Stimulated activated CD4-positive, alpha-beta T cell treated with anti-CD3 and anti-CD28 coated beads, Interleukin-15, amount 100 ng/mL, for 48 hours (primary cell): ENCODE results near the gene ZBTB20.

ENCODE experiments used
- DNase-seq, 2 donors: peaks; one replicate each; pipeline ENCODE4 v3.0.0-alpha.2; 2020; ENCODE audit warnings: low read depth in 2 of 2

Gene ZBTB20

DNA sequence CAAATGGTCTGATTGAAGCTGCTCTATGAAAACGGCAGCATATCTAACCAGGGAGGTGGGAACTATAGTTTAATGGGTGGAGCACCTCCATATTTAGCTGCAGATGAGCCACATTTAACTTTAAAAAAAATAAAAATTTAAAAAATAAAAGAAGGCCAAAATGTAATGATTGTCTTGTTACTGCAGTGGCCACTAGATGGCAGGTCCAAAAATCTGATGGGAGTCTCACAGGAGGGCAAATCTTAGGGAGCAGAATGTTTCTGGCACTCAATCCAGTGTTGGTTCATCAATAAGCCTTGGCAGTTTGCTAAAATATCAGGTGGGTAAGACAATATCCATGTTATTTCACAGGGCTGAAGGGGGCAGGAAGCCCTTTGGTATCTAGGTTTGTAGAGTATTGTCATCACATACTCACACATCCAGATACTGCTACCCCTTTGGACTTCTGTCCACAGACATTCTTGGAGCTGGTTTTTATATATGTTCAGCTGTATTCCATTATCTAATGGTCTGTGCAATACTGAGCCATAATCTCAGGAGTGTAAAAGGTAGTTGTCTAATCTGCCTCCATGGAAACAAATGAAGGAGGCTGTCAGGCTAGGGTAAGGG, 619.9 kb downstream of the ZBTB20 start:
- DNase-seq, result no peak

DNA sequence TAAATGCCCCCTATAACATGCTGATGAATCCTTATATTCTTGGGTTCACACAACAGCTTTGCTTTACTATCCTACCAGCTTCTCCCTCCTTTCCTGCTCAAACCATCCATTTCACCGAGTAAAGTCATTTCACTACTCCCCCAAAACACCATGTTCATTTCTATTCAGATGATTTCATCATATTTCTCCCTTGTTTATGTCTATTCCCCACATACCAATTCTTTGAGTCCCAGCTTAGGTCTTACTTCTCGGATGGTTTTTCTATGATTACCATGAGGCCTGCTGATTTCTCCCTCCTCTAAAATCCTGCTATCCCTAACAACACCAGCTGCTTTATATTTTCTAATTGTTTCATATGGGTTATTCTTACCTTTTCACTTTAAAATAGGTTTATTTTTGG, 621.8 kb downstream of the ZBTB20 start:
- no peak for DNase-seq

- no peak for DNase-seq
These were observed 627.7 kb downstream of the ZBTB20 start for GRCh38 chr3:114519415-114519814.

GRCh38 chr3:114518206-114518808, 628.8 kb downstream of the ZBTB20 start:
- no peak for DNase-seq

GRCh38 chr3:114510201-114510600, 636.9 kb downstream of the ZBTB20 start:
- no peak for DNase-seq

DNA sequence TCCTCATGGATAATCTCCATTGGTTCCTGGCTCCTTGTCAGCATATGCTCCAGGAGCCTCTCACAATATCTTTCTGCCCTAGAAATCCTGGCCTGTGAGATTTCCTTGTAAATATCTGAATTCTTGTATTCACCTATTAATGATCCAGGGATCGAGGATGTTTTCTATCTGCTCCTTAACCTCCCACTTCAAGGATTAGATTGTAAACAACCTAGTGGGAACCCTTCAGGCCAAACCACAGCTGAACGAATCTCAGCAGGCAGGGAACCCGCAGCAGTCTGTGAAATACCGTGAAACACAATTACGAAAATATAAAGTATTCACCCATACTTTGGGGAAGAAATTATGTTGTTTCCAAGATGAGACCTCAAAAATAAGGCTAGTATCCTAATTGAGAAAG, 637.3 kb downstream of the ZBTB20 start:
- DNase-seq, result no peak

GRCh38 chr3:114508976-114509375, 638.1 kb downstream of the ZBTB20 start:
- no peak for DNase-seq

DNA sequence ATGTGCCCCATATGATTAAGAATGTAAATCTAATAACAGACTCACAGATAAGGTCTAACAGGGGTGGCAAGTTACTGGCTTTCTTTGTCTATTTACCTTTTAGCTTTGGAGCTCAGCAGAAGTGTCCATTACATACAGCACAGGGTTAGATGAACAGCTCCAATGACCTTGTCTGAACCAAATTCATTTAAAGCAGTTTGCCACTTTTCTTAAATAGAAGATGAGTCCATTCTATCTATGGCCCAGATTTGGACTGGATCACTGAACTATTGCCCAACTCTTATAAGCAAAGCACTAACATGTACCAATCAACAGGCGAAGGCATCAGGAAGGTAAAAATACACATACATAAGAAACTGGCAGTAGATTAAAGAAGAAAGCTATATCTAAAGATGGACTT, 638.9 kb downstream of the ZBTB20 start:
- DNase-seq, result no peak

GRCh38 chr3:114506591-114507300, 640.3 kb downstream of the ZBTB20 start:
- DNase-seq, result no peak

DNA sequence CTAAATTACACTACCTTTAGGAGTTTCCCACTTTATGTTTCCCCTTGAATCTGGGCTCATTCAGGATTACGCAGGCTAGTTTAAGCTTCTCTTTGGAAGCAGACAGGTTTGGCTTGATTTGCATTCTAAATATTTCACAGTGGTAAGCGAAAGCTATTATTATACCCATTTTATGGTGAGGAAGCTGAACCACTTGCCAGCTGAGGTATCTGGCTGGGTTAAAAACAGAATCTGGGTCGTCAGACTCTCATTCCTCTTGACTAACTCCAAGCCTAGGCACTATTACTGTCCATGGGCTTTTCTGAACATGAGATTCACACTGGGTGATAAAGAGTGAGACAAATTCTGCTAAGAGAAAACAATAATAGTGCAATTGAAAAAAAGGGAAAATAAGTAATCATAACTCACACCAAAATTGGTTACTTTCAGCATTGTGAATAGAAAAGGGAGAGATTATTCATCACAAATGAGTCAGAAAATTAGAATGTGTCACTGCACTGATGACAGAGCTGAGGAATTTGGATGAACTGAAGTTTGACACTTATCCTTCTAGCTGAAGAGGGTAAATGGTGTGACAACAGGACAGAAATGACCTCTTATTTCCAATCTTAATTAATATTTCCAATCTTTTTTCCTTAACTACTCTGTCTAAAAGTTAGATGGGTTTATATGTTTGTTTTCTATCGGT, 642.0 kb downstream of the ZBTB20 start:
- no peak for DNase-seq

DNA sequence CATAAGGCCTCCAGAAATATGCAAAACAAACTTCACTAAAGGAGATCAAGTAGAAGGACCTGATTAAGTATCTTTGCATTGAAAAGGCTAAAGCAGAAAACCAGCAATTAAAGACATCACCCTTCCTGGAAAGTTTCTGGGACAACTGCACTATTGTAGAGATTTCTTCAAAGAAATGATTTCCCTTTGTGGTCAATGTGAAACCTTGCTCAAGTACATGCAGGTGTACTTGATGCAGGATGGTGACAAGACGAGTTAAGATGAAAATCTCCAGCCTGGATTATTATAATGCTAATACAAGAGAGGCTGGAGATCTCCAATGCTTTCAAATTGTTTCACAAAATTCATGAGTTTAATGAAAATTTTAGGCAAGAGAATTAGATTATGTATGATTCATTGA, 644.9 kb downstream of the ZBTB20 start:
- DNase-seq, result no peak

DNA sequence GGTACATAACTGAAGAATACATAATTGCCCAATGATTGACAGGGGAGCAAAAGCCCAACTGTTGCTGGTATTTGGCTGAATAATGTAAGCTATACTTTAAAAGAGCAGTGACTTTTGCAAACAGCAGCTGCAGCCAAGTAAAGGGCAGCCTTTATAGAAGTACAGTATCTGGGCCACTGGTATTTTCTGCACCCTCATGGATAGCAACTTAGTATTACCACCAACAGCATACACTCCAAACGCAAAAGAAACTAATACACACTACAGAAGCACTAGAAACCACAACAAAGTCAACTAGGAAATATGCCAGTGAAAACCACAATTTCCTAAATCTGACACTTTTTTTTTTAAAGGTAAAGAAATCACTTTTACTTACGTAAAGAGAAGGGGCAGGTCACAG, 647.1 kb downstream of the ZBTB20 start:
- no peak for DNase-seq

DNA sequence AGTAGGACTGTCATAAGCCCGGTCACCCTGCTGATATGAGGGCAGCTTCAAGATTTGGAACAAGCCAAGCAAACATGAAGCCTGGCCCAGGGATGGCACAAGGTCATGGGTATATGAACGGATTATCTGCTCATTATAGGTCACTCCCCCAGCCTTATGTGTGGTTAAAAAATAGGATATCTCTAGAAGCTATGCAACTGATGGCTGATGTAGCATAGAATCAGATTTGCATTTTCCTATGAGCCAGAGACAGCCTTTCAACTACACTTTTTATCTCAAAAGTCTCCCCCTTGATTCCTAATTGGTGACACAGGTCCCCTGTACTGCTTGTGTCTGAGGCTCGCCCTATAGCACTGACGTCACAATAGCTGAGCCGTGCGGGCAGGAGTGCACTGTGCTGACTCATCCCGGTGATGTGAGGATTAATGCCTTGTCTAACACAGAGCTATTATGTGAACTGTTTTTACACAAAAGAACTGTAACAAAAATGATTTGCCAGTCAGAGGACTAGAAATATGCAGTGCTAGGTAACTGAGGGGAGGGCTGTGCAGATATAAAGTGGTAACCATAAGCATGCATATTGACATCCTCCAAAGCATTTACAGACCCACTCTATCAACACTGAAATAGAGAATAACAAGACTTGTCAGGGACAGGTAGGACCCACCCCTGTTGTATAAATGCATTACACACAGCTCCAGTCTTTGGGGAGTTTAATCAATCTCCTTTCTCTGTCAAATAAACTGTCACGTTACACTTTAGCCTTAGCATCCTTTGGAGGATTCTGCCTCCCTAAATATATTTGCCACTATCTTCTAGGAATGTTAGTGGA, 648.3 kb downstream of the ZBTB20 start:
- DNase-seq, result no peak

- no peak for DNase-seq
These were observed 650.2 kb downstream of the ZBTB20 start for GRCh38 chr3:114496874-114497273.

DNA sequence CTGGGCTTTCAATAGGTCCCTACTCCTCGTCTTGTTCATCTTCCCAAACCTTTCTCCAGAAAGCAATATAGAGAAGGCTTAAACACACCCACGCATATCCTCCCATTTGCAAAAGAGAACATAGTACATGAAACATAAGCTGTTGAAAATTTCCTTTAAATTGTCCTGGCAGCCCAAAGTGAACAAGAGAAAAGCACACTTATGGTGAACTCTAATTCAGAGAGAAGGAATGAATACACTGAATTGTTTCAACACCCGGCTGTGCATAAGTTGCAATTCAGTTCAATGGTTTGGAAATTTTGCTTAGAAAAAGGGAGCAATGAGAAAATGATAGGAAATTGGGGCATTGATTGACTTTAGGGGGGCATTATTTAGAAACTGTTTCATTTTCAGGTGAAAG, 650.6 kb downstream of the ZBTB20 start:
- no peak for DNase-seq

DNA sequence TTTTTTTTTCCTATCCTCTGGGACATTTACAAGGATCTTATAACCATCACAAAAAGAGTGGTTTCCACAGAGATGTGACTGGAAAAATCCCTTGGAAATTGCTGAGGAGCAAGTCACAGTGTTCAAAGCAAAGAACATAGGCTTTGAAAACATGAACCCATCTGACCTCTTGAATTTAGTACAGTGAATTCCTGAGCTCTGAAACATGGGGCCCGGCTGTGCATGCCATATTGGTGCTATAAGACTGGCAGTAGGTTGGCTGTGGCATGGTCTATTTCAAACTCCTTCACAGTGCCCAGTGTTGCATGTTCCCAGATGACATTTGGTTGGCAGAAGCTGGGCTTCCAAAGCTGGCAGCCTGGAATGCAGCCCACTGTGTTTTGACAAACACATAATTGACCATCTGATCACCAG, 651.1 kb downstream of the ZBTB20 start:
- no peak for DNase-seq

DNA sequence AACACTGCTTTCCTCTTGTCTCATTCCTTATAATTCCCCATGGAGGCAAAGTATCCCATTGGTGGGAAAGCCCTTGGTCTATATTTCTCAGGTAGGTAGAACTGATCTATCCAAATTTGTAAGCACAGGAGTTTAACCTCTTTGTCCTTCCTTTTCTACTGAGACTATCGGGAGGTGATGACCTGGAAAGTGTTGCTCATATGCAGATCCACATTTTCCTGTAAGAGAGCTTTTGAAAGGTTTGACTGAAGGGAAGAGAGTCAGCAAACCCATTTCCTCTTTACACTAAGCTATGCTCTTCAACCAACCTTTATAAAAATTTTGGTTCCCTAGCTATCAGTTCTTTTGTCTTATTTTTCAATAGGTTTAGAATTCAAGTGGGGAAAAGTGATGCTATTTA, 652.6 kb downstream of the ZBTB20 start:
- DNase-seq, result no peak

DNA sequence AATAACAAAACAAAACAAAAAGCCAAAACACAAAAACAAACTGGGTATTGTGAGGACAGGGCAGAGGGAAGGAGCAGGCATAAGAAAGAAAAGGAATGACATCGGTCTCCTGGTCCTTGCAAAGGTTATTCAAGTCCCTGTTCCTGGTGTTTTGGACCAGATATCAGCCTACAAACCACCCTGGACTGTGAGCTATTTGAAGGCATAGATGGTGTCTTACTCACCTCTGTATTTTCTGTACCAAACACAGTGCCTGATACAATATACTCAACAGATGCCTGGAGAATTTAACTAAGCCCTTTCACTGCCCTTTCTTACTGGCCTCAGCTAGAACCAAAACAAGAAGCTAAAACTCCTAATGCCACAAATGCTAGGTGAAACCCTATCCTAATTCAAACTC, 656.3 kb downstream of the ZBTB20 start:
- no peak for DNase-seq

DNA sequence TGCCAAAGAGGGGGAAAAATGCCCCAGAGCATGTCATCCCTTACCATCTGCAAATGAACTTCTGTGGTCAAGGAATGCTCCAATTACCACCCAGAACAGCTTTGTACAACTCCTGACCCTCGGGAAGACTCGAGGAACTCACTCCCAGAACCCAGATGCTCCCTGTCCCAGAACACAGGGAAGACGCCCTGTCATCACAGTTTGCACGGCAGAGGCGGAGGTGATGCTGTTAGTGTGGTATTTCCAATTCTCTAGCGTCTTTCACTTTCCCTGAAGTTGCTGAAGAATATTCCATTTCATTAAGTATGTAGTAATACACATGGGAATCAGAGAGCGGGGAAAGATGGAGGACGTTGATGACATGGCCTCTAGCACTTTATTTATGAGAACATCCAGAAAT, 659.6 kb downstream of the ZBTB20 start:
- DNase-seq, result no peak

DNA sequence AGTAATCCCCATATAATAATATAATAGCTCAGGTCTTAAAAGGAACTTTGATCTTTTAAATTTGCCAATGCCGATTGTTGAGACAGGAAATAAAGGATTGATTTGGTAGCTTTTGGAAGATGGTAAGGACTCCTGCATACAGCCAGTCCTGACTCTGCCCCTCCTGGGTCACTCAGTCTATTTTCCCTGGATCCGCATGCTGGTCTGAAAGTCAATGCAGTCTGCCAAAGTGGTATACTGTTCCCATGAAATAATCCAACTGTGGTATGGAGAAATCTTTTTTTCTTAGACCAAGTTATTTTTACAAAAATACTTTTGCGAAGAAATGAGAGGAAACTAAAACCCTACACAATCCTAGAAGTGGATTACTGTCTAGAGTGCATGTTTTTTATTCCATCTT, 662.2 kb downstream of the ZBTB20 start:
- DNase-seq, result no peak

- DNase-seq, result no peak
These were observed 666.0 kb downstream of the ZBTB20 start for GRCh38 chr3:114481113-114481512.

DNA sequence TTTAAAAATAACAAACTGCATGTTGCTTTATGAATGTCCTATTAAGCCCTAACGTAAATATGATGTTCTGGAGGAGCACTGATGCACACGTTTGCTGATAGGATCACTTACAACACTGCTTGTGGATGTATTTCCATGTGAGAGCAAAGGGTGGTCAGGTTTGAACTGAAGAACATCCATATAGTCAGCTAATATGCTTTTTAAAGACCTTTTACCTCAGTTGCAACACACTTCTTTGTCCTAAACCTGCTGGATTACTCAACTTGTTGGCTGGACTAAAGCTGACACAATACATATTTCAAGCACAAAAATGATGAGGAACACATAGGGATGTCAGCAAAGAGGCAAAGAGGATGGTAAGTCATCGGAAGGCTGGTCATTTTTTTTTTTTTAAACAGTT, 666.6 kb downstream of the ZBTB20 start:
- no peak for DNase-seq
